Hematopoietic multipotent progenitor cell treated with erythropoietin and hydrocortisone succinate and interleukin-3 and kit ligand, for 15 days (in vitro differentiated cells): ENCODE data around the gene TPRG1L.

ENCODE experiments used
- DNase-seq: peaks from one replicate; pipeline ENCODE4 v3.0.0-alpha.2; 2015; ENCODE audit warnings: low spot score

TPRG1L gene

DNA sequence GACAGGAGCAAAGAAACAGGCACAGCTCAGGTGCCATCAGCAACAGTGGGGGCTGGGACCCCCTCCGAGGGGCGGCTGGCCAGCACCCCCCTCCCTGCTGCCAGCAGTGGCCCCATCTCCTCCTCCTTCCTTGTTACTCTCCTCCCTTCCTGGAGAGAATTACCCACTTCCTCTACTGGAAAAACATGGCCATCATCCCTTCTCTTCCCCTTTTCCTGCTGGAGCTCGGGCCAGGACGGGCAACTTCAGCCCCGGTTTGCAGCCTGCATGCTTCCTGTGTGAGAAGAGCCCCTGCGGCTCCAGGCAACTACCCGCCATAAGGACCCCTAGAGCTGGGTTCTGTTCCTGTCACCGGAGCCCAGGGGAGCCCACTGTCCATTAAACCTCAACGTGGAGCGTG is 31.1 kb upstream of the TPRG1L start:
- no peak for DNase-seq

DNA sequence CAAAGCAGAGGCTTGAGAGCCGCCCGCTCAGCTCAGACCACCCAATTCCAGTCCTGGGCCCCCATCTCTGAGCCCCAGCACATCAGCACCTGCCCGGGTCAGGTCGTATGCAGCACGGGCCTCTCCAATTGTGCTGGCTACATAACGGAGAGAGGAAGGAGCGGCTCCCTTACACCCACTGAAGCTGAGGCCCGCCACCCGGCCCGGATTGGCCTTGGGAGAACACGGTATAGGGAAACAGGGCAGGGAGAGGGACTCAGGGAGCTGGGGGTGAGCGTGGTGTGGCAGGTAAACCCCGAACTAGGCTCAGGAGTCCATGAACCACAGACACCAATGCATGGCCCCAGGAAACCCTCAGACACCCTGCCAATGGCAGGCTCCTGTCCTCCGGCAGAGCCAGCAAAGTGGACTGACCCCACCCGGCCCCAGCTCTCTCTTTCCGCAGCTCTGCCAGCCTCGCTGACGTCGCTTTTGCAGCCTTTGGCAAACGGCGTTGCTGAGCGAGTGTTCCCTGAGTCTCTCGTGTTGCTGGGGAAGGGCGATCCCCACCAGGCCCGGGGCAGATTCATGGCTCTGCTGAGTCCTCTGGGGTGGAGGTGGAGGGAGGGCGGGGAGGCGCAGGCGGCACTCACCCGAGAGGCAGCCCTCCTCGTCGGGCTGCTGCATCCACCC is 30.0 kb upstream of the TPRG1L start:
- DNase-seq = no peak

- DNase-seq = no peak
Observed at GRCh38 chr1:3595949-3596348, 28.9 kb upstream of the TPRG1L start.

DNA sequence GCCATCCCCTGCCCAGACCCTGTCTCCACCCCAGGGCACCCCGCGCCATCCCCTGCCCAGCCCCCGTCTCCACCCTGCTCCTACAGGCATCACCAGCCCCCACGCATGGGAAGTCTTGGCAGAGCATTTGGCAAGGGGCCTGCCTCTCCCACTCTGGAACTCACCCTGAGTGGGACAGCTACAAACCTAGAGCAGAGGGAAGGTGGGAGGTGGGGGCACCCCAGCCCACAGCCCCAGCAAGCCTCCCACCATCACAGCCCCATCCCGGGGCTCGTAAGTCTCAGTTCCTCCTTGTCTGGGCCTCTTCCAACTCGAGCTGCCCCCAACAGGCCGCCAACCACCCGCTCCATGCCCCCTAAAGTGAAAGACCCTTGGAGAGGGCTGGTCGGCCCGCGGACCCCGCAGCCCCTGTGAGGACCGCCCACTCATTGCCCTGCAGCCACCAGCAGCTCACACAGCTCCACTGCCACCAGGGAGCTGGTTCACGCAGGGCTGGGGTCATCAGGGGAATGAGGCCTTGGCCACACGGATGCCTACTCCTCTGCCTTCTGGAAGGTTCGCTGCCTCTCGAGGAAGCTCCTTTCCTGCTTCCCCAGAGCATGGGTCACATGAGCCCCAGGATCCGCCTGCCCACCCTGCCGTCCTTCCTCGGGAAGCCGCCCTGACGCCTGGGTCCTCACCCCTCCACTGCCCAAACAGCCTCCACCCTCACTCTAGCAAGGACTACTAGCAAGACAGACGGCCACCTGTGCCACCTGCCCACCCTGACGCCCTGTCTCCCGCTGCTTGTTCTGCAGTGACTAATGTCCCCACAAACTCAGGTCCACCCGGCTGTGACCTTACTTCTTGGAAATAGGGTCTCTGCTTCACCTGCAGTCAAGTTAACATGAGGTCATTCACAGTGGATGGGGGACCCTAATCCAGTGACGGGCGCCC is 27.9 kb upstream of the TPRG1L start:
- DNase-seq = no peak

DNA sequence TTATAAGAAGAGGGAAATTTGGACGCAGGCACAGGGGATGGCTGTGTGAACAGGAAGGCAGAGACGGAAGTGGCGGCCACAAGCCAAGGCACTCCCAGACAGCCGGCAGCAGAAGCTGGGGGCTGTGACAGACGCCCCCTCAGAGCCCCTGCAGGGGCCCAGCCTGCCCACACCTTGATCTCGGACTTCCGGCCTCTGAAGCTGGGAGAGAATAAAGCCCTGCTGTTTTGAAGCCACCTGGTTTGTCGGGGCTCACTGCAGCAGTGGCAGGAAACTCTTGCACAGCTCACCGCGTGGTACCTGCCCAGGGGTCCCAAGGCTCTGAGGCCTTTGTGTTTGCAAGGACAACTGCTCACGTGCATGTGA is 27.2 kb upstream of the TPRG1L start:
- no peak for DNase-seq

- DNase-seq = no peak
Observed at GRCh38 chr1:3598051-3598491, 26.7 kb upstream of the TPRG1L start.

DNA sequence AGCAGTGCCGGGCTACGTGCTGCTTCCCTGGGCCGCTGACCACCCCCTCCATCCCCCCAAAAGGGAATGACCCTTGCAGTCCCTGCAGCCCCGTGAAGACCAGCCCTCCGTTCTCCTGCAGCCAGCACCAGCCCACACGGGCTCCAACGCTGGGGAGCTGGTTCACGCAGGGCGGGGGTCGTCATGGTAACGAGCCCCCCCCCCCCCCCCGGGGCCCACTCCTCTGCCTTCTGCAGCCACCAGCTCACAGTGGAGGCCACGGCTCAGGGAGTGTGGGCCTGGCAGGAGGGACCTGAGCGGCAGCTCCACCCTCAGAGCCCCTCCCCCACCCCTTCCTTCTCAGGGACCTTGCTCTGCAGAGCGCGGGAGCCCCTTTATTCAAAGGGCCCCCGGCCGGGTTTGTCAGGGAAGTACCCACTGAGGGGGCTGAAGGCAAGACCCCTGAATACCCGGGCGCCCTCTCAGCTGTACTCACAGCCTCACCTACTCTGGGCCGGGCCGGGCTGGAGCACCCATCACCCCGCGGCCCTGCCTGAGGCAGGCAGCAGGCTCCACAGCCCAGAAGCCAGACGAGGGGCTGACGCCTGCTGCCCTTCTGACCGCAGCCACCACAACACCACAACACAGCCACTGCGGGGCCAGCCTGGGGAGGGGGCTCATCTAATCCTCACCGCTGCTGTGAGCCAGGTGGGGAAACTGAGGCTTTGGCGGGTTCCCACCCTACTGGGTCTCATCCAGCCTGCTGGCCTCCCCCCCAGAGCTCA is 26.1 kb upstream of the TPRG1L start:
- no peak for DNase-seq

DNA sequence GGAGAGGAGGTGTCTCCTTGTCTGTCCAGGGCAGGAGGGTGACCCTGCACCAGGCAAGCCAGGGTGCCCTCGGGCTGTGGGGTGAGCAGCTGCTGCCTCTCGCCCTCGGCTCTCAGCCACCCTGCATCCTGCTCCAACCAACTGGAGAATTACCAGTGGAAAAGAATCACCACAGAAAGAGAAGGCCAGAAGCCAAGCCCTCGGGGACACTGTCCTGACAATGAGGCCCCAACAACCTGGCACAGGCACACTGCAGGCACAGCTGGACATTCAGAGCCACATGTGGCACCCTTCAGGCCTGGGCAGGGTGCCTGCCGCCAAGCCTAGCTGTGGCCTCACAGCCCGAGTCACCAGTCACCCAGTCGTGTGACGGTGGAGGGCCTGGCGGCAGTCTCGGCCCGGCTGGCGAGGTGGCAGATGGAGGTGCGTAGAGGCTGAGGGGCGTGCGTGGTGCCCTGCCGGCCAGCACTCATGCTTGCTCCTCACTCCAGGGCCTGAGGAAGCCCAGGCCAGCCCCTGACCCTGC is 25.5 kb upstream of the TPRG1L start:
- no peak for DNase-seq

DNA sequence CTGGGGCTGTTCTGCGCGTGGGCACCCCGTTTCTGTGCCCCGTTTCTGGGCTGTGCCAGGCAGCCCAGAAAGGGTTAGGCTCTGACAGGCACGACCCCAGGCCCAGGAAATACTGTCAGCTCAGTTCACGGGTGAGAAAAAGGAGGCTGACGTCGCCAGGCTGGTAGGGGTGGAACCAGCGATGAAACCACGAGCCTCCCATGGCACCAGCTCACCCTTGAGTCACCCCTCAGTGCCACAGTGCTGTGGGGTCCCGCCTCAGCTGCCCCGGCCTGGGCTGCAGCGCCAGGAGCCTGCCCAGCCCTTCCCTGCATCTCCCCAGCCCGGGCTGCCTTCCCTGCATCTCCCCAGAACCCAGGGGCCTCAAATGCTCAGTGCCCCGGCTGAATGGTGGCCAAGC is 25.0 kb upstream of the TPRG1L start:
- no peak for DNase-seq

DNA sequence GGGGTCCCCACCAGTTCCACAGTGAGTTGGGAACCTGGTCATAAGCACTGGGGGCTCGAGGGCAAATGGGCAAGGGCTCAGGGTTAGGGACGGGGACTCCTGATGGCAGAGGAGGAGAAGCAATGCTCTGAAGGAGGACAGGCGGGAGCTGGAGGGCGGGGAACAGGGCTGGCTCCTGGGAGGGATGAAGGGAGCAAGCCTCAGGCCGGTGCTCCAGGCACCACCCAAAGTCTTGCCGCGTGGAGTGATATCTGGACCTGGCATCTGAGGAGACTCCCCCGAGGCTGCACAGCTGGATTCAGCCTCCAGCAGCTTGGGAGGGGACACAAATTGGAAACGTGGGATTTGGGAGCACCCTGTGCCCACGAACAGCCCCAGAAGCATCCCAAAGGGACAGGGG is 24.5 kb upstream of the TPRG1L start:
- DNase-seq = no peak

DNA sequence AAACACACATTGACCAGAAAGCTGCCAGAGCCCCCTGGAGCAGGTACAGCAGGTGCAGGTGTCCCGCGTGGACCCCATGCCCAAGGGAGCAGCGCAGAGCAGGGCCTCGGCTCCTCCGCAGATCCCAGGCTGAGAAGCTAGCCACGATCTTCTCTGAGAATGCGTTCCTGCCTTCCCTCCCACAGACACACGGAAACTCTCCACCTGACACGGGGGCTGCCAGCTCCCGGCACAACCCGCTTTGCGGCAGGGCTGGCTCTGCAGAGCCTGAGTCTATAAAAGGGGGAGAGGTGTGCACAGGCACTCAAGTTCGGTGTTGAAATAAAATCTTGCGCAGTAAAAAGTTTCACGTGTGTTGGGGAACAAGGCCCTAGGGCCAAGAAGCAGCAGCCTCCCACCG is 23.1 kb upstream of the TPRG1L start:
- no peak for DNase-seq

DNA sequence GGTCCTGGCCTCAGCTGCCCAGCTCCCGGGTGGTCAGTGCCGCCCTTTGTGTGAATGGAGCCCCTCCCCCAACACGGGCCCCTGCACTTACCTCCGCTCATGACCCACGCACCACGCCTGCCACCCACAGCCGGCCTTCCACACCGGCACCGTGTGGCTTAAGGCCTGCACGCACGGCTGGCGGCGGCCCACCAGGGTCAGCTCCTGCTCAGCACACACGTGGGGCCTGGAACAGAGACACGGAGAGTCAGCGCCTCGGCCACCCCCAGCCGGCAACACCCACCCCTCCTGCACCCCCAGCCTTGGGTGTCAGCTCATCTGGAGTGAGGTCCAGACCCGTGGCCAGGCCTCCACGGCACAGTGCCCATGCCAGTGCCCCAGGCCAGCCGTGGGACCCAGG is 22.4 kb upstream of the TPRG1L start:
- DNase-seq = no peak

GRCh38 chr1:3603156-3603555 is 21.7 kb upstream of the TPRG1L start:
- DNase-seq = no peak

GRCh38 chr1:3603571-3604467 is 21.0 kb upstream of the TPRG1L start:
- no peak for DNase-seq

- no peak for DNase-seq
Observed at GRCh38 chr1:3604468-3604974, 20.3 kb upstream of the TPRG1L start.

DNA sequence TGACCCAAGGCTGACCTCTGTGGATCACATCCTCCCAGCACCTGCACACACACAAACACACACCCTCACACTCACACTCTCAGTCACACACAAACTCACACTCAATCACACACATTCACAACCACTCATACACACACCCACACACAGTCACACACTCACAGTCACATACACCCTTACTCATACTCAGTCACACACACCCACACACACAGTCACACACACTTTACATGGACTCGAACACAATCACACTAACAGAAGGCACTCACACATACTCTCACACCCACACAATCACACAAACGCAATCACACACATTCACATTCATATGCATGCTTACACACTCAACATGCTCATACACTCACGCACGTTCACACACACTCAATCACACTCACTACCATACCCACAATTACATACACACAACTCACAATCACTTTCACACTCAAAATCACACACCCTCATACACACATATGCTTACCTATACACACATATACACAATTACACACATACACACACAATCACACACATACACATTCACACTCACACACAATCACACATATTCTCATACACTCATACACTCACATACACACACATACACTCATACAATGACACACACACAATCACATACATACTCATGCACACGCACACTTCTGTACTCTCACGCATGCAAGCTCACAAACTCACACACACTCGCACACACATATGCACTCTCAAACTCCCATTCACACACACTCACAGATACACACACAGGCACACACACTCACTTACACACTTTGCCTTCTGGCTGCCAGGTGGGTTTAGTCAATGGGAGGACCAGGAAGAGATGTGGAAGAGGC is 19.6 kb upstream of the TPRG1L start:
- DNase-seq = no peak

- no peak for DNase-seq
Observed at GRCh38 chr1:3606779-3607702, 17.8 kb upstream of the TPRG1L start.

- DNase-seq = no peak
Observed at GRCh38 chr1:3607703-3608065, 17.1 kb upstream of the TPRG1L start.

- no peak for DNase-seq
Observed at GRCh38 chr1:3608154-3608553, 16.7 kb upstream of the TPRG1L start.
